Hepatocyte (in vitro differentiated cells): ENCODE results near the gene FASN.

Experiments used
- CTCF ChIP-seq: fragments of 200-600 bp; sonication (generic); IDR thresholded peaks from 2 replicates; pipeline ENCODE4 v1.5.1; 2016; ENCODE audit warnings: antibody characterized with exemption, mild to moderate bottlenecking; ENCODE audit not compliant: poor library complexity
- EZH2 ChIP-seq: fragments of 200-600 bp; sonication (generic); IDR thresholded peaks from 2 replicates; pipeline ENCODE4 v1.6.1; 2016; ENCODE audit warnings: antibody characterized with exemption, mild to moderate bottlenecking, borderline replicate concordance
- EZH2phosphoT487 ChIP-seq: fragments of 200-600 bp; sonication (generic); IDR thresholded peaks from one replicate; pipeline ENCODE4 v1.6.1; 2018; ENCODE audit warnings: antibody characterized with exemption, mild to moderate bottlenecking, low read depth, moderate library complexity; ENCODE audit not compliant: unreplicated experiment, severe bottlenecking

- no peak for TF ChIP-seq CTCF
- TF ChIP-seq EZH2: no peak
- TF ChIP-seq EZH2phosphoT487: no peak
Observed at GRCh38 chr17:82117139-82118090, 19.4 kb upstream of the FASN start.
